ENCODE results near the gene GAGE12J.
"Not testable (repeated sequence)": the region's sequence is repeated elsewhere in the genome, so short reads cannot be mapped to it uniquely, and the experiment has no call there.

Gene GAGE12J

GRCh38 chrX:49321737-49322136 lies at the start of gene GAGE12J:
TSS of gene GAGE12J (plus strand) at chrX:49322037. CDS start at chrX:49323194, 1,157 bp downstream.
- DNase-seq: not testable (repeated sequence)

- DNase-seq: no peak
Observed at GRCh38 chrX:49272421-49272820, 49.4 kb upstream of the GAGE12J start.

GRCh38 chrX:49273181-49273727 lies 48.6 kb upstream of the GAGE12J start:
- DNase-seq: no peak

DNA sequence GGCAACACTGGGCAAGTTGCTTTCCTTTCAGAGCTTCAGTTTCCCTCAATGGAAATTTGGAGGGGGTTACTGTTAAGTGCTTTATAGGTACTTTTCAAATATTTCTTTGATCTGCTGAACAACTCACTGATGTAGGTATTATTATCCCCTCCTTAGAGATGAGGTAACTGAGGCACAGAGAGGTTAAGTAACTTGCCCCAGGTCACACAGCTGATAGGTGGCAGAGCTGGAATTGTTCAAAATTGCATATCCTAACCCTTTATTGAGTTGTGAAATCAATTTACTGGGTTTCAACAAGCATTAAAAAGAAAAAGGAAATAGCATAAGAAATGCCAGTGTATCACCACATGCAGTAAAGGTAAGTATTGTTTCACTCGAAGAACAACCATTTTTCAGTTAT lies 45.6 kb upstream of the GAGE12J start:
- no peak for DNase-seq

GRCh38 chrX:49276671-49277534 lies 44.9 kb upstream of the GAGE12J start:
- no peak for DNase-seq

DNA sequence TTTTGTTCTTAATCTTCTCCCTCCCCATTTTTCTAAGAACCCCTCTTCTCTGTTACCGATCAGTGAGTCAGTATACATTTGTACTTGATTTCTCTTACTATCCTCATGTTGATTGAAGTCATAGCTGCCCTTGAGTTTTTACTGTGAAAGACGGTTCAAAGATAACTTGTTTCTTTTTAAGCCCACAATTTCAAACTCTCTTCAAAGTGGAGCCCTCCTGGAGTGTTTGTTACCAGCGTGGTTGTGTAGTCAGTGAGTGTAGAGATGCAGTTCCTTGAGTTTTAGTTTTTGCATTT lies 44.4 kb upstream of the GAGE12J start:
- DNase-seq: no peak

GRCh38 chrX:49278081-49278480 lies 43.8 kb upstream of the GAGE12J start:
- no peak for DNase-seq

GRCh38 chrX:49282647-49283011 lies 39.2 kb upstream of the GAGE12J start:
- DNase-seq: no peak

DNA sequence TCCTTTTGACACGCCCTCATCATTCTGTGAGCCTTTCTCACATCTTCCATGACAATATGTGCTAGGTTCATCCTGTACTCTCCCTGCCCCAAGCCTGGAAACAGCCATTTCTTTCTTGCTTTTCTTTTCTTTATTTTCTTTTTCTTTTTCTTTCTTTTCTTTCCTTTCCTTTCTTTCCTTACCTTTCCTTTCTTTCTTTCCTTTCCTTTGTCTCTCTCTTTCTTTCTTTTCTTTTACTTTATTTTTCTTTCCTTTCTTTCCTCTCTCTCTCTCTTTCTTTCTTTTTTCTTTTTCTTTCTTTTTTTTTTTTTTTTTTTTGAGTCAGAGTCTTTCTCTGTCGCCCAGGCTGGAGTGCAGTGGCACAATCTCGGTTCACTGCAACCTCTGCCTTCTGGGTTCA lies 37.6 kb upstream of the GAGE12J start:
- DNase-seq: no peak

DNA sequence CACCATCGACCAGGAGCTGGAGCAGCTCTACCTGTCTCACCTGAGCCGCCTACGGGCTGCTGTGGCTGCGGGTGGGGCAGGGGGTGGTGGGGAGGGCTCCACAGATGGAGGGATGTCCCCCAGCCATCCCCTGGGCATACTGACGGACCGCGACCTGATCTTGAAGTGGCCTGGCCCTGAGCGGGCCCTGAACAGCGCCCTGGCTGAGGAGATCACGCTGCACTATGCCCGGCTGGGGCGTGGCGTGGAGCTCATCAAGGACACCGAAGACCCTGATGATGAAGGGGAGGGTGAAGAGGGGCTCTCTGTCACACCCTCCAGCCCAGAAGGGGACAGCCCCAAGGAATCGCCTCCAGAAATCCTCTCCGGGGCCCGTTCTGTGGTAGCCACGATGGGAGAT lies 35.7 kb upstream of the GAGE12J start:
- no peak for DNase-seq

DNA sequence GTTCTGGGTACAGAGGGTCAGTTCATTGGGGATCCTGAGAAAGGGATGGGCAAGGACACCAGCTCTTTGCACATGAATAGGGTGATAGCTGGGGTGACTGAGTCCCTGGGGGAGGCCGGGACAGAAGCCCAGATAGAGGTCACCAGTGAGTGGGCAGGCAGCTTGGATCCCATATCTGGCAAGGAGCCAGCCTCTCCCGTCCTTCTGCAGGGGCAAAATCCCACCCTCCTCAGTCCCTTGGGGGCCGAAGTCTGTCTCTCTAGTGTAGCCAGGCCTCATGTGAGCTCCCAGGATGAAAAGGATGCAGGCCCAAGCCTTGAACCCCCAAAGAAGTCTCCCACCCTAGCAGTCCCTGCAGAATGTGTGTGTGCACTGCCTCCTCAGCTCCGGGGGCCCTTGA lies 35.3 kb upstream of the GAGE12J start:
- DNase-seq: no peak

- DNase-seq: no peak
Observed at GRCh38 chrX:49287665-49288064, 34.2 kb upstream of the GAGE12J start.

- no peak for DNase-seq
Observed at GRCh38 chrX:49290215-49290614, 31.6 kb upstream of the GAGE12J start.

DNA sequence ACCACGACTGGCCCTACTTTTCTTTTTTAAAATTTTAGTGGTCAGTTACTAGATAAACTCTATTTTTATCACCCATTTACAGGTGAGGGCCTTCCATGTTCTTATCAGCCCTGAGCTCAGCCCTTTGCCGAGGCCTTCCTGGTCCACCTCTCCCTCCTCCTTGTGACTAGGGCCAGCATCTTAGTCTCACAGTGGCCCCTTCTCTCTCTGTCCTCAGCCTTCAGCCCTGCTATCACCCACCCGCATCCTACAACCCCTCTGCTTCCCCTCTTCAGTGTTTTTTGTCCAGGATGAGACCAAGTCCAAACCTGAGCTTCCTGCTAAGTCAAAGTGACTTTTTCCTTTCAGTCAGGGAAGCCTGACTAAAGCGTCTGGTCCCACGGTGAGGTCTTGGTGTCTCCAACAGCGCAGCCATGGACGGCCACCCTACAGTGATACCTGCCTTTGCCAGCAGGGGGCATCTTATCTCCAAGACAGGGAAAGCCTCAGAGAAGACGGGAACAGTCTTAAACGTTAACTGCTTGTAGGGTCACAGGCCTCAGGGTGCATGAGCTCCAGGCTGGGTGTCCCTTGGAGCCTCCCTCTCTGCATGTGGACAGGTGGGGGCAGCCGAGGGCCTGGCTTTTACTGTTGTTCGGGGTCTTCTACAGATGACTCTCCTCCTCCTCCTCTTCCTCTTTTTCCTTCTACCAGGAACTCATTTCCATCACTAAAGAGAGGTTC lies 30.1 kb upstream of the GAGE12J start:
- peak; percentile 2 for DNase-seq

DNA sequence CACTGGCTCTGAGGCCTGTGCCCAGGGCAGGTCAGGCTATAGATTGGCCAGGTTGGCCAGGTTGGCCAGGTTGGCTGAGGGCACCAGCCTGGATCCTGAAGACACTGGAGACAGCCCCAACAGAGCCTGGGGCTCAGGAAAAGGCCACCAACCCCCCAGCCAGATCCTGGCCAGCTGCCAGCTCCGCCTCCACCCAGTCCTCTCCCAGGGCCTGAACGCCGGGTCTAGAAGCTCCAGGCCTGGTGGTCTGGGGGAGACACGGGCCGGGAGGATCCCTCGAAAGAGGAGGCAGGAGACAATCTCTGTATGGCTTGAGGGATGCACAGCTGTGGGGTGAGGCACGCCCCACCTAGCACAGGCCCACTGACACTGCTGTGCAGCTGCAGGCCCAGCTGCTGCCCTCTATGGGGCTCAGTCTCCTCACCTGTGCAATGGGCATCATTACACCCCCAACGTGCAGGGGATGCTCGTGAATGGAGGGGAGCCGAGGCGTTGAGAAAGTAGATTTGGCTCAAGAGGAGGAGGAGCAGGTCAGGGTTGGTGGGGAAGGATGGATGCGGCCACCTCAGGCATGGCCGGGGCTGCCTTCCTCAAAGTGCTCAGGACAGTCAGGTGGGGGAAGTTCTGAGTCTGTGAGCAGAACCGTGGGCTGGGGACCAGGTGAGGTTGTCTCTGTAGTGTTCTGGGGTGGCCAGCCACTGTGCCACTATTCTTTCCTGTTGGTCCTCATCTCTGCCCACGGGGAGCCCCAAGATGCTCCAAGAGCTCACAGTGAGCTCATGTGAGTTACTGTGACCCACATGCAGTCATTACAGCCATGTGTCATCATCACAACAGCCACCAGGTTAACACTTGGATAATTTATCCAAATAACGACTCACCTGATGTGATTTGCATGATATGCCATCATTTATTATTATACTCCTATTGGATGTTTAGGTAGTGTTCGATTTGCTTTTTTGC lies 29.2 kb upstream of the GAGE12J start:
- no peak for DNase-seq

GRCh38 chrX:49299293-49299692 lies 22.5 kb upstream of the GAGE12J start:
- DNase-seq: not testable (repeated sequence)

DNA sequence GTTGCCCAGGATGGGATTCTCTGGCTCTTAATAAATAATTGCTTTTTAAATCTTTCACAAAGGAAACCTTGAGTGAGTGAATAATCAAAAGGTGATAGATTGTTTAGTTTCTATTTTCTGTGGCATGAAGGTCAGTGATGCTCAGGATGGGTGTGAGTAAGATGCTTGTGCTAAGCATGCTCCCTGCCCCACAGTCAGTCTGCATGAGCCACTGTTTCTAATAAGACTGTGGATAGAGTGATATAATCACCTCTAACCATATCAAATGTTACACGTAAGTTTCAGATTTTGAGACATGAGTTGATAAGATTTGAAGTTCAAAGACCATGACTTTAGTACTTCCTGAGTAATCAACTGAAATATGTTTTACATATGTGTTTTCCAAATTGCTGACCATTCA lies 21.1 kb upstream of the GAGE12J start:
- DNase-seq: no peak

DNA sequence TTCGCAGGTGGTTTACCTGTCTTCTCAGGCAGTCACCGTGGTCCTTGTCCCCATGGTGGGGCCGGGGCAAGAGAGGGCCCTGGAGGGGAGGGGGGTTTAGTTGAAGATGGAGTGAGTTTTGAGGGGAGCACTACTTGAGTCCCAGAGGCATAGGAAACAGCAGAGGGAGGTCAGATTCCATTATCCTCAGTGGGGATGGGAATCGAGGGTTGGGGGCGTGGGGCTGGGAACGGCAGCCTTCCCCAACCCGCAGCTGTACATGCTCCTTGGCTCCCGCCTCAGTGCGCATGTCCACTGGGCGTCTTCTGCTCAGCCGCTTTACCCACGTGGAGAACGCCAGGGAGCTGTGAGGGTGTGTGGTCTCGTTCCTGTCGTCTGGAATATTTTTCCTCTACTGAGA lies 18.5 kb upstream of the GAGE12J start, which contains the start of gene GAGE10:
GAGE10 (plus strand) TSS at position 301 of the 400 bp plus-strand sequence. CDS start 1,214 bp downstream, outside the sequence.
- DNase-seq: no peak

DNA sequence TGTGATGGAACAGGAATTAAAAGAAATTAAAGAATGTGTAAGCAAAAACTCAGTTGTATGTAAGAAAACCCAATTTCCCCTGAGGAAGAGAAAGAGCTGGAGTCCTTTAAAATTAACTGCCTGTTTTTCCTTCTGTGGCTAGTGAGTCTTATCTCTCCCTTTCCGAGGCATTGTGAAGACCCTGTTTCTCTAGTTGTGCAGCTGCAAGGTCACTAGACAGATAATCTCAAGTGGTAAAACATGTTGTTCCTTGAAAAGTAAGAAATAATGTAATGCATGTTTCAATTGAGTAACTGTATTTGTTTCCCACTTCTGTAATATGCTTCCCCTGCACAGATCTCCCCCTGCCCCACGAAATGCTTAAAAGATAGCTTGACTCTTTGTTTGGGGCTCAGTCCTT lies 14.1 kb upstream of the GAGE12J start:
- DNase-seq: not testable (repeated sequence)

GRCh38 chrX:49308604-49309269 lies 13.1 kb upstream of the GAGE12J start:
- no peak for DNase-seq

GRCh38 chrX:49309401-49309981 lies 12.3 kb upstream of the GAGE12J start:
- DNase-seq: no peak

- no peak for DNase-seq
Observed at GRCh38 chrX:49310371-49310770, 11.5 kb upstream of the GAGE12J start.

All from NCI-H345 (cell line).